MG63 (cell line): Measurements from ENCODE around the gene DDX19B. TPM values are rescaled to one million over a fixed set of nuclear protein-coding genes. Genes with fewer than 3 reads are reported as not detected.
"Not testable (repeated sequence)": the region's sequence is repeated elsewhere in the genome, so short reads cannot be mapped to it uniquely, and the experiment has no call there.

Experiments
- DNase-seq: peaks from one replicate; pipeline ENCODE4 v3.0.0-alpha.2; 2020
- H3K27me3 ChIP-seq: fragments of 250-450 bp; sonication (Bioruptor Pico); 2 replicates; pipeline ENCODE4 v1.5.1; 2020; ENCODE audit warnings: mild to moderate bottlenecking, moderate library complexity
- H3K36me3 ChIP-seq: fragments of 250-450 bp; sonication (Bioruptor Pico); 2 replicates; pipeline ENCODE4 v1.5.1; 2020; ENCODE audit warnings: mild to moderate bottlenecking, moderate library complexity
- H3K4me3 ChIP-seq: fragments of 250-450 bp; sonication (Bioruptor Pico); 2 replicates; pipeline ENCODE4 v1.5.1; 2020; ENCODE audit warnings: mild to moderate bottlenecking, moderate library complexity
- H3K9me3 ChIP-seq: fragments of 250-450 bp; sonication (Bioruptor Pico); 2 replicates; pipeline ENCODE4 v1.5.1; 2020; ENCODE audit warnings: mild to moderate bottlenecking, moderate library complexity
- total RNA-seq: library from RNA; depleted of rRNA; stranded (reverse); fragments of >200 nt; shearing (Covaris generic); gene quantifications from 2 replicates; pipeline ENCODE4 v1.2.3, GENCODE V29; 2014; ENCODE audit warnings: low replicate concordance

The DDX19B gene
- total RNA-seq, 1 experiment from 2014 or later = 27.3 TPM

- no peaks in the 10 kb centered on the region for H3K36me3 ChIP-seq
- H3K4me3 ChIP-seq = no peak overlapping the region
- no peak for DNase-seq
- no peaks in the 10 kb centered on the region for H3K27me3 ChIP-seq
- no peaks in the 10 kb centered on the region for H3K9me3 ChIP-seq
Measured at GRCh38 chr16:70324998-70325747, 26.2 kb downstream of the DDX19B start.

- no peak overlapping the region for H3K4me3 ChIP-seq
- H3K36me3 ChIP-seq = peaks cover 2% of the 10 kb centered on the region; the same call in 1 of the 2 replicates
- H3K9me3 ChIP-seq = no peaks in the 10 kb centered on the region
- no peaks in the 10 kb centered on the region for H3K27me3 ChIP-seq
- DNase-seq = no peak
Measured at GRCh38 chr16:70331091-70331490, 32.1 kb downstream of the DDX19B start.

- no peak for DNase-seq
- Histone ChIP-seq H3K9me3 (no peaks in the 10 kb centered on the region), H3K27me3 (no peaks in the 10 kb centered on the region), H3K36me3 (peaks cover 2% of the 10 kb centered on the region; the same call in 1 of the 2 replicates), H3K4me3 (no peak overlapping the region)
Measured at GRCh38 chr16:70331588-70332358, 32.8 kb downstream of the DDX19B start.

GRCh38 chr16:70332728-70333127 is 33.7 kb downstream of the DDX19B start:
- H3K36me3 ChIP-seq, DNase-seq, H3K9me3 ChIP-seq, H3K4me3 ChIP-seq, H3K27me3 ChIP-seq: not testable (repeated sequence)

GRCh38 chr16:70337814-70338213 is 38.8 kb downstream of the DDX19B start:
- no peak overlapping the region for H3K4me3 ChIP-seq
- H3K27me3 ChIP-seq = no peaks in the 10 kb centered on the region
- H3K9me3 ChIP-seq = no peaks in the 10 kb centered on the region
- no peak for DNase-seq
- no peaks in the 10 kb centered on the region for H3K36me3 ChIP-seq

DNA sequence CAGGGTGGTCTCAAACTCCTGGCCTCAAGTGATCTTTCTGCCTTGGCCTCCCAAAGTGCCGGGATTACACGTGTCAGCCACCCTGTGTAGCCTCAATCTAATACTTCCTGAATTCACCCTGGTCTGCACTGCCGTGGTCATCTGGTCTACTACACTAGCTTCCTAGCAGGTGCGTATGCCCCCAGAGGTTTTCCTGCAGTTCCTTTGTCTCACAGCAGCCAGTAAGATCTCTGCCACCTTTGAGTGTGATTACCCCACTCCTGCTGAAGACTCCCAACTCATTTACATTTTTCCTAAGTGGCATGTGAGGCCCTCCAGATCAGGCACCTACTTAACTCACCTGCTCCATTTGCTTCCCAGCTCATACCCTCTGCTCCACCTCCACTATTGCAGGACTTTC is 42.6 kb downstream of the DDX19B start:
- H3K9me3 ChIP-seq = no peaks in the 10 kb centered on the region
- no peaks in the 10 kb centered on the region for H3K27me3 ChIP-seq
- H3K4me3 ChIP-seq = no peak overlapping the region
- no peaks in the 10 kb centered on the region for H3K36me3 ChIP-seq
- no peak for DNase-seq

GRCh38 chr16:70342016-70342415 is 43.0 kb downstream of the DDX19B start:
- Histone ChIP-seq H3K36me3 (no peaks in the 10 kb centered on the region), H3K27me3 (no peaks in the 10 kb centered on the region), H3K9me3 (no peaks in the 10 kb centered on the region), H3K4me3 (no peak overlapping the region)
- no peak for DNase-seq

- DNase-seq = no peak
- Histone ChIP-seq H3K27me3 (no peaks in the 10 kb centered on the region), H3K36me3 (peaks cover 13% of the 10 kb centered on the region), H3K4me3 (peak overlapping the region; percentile 83), H3K9me3 (no peaks in the 10 kb centered on the region)
Measured at GRCh38 chr16:70345840-70346239, 46.9 kb downstream of the DDX19B start.

DNA sequence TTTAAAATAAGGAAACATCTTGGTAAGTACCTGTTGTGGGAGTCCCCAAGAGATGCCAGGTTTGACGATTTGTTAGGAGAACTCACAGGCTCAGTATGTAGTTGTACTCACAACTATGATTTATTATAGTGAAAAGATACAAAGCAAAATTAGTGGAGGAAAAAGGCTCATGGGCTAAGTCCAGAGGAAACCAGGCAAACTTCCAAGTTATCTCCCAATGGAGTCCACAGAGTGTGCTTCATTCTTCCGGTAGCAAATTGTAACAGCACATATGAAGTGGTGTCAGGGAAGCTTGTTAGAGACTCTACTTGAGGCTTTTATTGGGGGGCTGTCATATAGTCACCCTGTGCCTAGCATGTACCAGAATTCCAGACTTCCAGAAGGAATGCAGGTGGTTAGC is 50.0 kb downstream of the DDX19B start:
- H3K9me3 ChIP-seq = no peaks in the 10 kb centered on the region
- no peaks in the 10 kb centered on the region for H3K27me3 ChIP-seq
- H3K36me3 ChIP-seq = peaks cover 16% of the 10 kb centered on the region
- no peak overlapping the region for H3K4me3 ChIP-seq
- no peak for DNase-seq

- DNase-seq = no peak
- Histone ChIP-seq H3K36me3 (peaks cover 16% of the 10 kb centered on the region), H3K4me3 (no peak overlapping the region), H3K9me3 (no peaks in the 10 kb centered on the region), H3K27me3 (no peaks in the 10 kb centered on the region)
Measured at GRCh38 chr16:70349783-70350182, 50.8 kb downstream of the DDX19B start.

- no peaks in the 10 kb centered on the region for H3K27me3 ChIP-seq
- H3K4me3 ChIP-seq = no peak overlapping the region
- no peaks in the 10 kb centered on the region for H3K9me3 ChIP-seq
- no peak for DNase-seq
- H3K36me3 ChIP-seq = peaks cover 28% of the 10 kb centered on the region
Measured at GRCh38 chr16:70359552-70359951, 60.6 kb downstream of the DDX19B start.

GRCh38 chr16:70364399-70364798 is 65.4 kb downstream of the DDX19B start:
- Histone ChIP-seq H3K27me3 (no peaks in the 10 kb centered on the region), H3K4me3 (no peak overlapping the region), H3K36me3 (peaks cover 26% of the 10 kb centered on the region), H3K9me3 (no peaks in the 10 kb centered on the region)
- DNase-seq = no peak

- H3K27me3 ChIP-seq, H3K9me3 ChIP-seq, DNase-seq, H3K4me3 ChIP-seq: not testable (repeated sequence)
- peaks cover 18% of the 10 kb centered on the region for H3K36me3 ChIP-seq
Measured at GRCh38 chr16:70370145-70370544, 71.2 kb downstream of the DDX19B start.

- no peak for DNase-seq
- H3K36me3 ChIP-seq = peaks cover 21% of the 10 kb centered on the region
Measured at GRCh38 chr16:70370924-70371323, 71.9 kb downstream of the DDX19B start.

GRCh38 chr16:70372921-70373728 is 74.1 kb downstream of the DDX19B start:
- peaks cover 29% of the 10 kb centered on the region for H3K36me3 ChIP-seq
- no peaks in the 10 kb centered on the region for H3K9me3 ChIP-seq
- no peak overlapping the region for H3K4me3 ChIP-seq
- DNase-seq = no peak
- no peaks in the 10 kb centered on the region for H3K27me3 ChIP-seq

More at GRCh38 chr16:70370924-70371323, 71.9 kb downstream of the DDX19B start:
- Histone ChIP-seq H3K9me3 (no peaks in the 10 kb centered on the region), H3K4me3 (no peak overlapping the region), H3K27me3 (no peaks in the 10 kb centered on the region)

GRCh38 chr16:70374213-70374612 is 75.2 kb downstream of the DDX19B start:
- H3K9me3 ChIP-seq = no peaks in the 10 kb centered on the region
- DNase-seq = no peak
- no peaks in the 10 kb centered on the region for H3K27me3 ChIP-seq
- H3K36me3 ChIP-seq = peaks cover 31% of the 10 kb centered on the region
- H3K4me3 ChIP-seq = no peak overlapping the region
